Epithelial cell of proximal tubule (primary cell): Measurements from ENCODE around the gene C16orf46. TPM values are rescaled to one million over a fixed set of nuclear protein-coding genes. Genes with fewer than 3 reads are reported as not detected.

Experiments used
- DNase-seq: peaks from one replicate; pipeline ENCODE4 v3.0.0-alpha.2; 2011; ENCODE audit warnings: low read depth
- H3K4me3 ChIP-seq: 2 replicates; pipeline ENCODE4 v1.5.1; 2011; ENCODE audit warnings: low read depth, mild to moderate bottlenecking, low read length
- total RNA-seq: library from RNA; depleted of rRNA; stranded (reverse); fragments of >200 nt; gene quantifications from 2 replicates; pipeline ENCODE4 v1.2.3, GENCODE V29; 2015
- TF ChIP-seq, protein P1 (sequence below): conservative IDR thresholded peaks from 2 replicates; pipeline ENCODE4 v1.5.1; 2012; ENCODE audit warnings: low read depth, mild to moderate bottlenecking, low read length

The C16orf46 gene
- total RNA-seq, 1 donor from 2014 or later: 0.35 TPM

DNA sequence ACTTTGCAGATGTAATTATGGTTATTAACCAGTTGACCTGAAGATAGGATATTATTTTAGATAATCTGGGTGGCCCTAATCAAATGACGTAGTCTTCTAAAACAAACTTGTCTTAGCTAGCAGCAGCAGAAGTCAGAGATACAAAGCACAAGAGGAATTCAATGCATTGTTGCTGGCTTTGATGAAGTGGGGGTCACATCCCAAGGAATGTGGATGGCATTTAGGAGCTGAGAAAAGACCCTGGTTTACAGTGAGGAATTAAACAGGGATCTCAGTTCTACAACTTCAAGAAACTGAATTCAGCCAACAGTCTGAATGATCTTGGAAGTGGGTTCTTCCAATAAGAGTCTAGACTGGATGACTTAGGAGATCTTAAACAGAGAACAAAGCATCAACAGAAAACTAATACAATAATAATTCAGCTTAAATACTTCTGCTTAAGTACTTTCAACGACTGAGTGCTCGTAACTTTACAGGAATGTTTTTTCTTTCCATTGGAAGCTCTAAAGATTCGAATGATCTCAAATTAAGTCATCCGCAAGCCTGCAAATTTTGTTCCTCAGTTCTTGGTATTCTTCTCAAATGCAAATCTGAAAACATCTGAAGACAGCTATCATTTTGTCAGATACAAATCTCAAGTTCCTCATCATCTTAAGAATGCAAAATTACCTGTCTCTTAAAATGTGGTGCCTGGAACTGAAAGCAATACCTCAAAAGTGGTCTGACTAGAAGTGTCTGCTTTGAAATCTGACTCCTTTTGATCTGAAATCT, 3.3 kb downstream of the C16orf46 start:
- TF ChIP-seq, protein P1, sequence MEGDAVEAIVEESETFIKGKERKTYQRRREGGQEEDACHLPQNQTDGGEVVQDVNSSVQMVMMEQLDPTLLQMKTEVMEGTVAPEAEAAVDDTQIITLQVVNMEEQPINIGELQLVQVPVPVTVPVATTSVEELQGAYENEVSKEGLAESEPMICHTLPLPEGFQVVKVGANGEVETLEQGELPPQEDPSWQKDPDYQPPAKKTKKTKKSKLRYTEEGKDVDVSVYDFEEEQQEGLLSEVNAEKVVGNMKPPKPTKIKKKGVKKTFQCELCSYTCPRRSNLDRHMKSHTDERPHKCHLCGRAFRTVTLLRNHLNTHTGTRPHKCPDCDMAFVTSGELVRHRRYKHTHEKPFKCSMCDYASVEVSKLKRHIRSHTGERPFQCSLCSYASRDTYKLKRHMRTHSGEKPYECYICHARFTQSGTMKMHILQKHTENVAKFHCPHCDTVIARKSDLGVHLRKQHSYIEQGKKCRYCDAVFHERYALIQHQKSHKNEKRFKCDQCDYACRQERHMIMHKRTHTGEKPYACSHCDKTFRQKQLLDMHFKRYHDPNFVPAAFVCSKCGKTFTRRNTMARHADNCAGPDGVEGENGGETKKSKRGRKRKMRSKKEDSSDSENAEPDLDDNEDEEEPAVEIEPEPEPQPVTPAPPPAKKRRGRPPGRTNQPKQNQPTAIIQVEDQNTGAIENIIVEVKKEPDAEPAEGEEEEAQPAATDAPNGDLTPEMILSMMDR: no peak
- H3K4me3 ChIP-seq: no peak overlapping the region
- no peak for DNase-seq

DNA sequence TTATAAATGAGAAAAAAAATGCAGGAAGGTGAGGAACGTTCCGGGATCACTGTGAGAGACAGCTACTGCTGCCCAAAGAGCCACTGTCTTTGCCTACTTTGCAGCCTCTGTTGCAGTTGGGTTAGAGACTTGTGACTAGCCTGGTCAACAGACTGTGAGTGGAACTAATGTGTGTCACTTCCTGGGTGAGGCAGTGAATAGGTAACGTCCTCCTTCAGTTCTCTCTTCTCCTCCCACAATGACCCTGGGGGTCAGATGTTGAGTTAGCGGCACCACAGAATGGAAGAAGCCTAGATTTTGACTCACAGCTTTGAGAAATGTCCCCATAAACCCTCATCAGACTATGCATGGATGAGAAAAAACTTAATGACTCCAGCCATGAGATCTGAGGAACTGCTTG, 5.2 kb downstream of the C16orf46 start:
- no peak overlapping the region for H3K4me3 ChIP-seq
- TF ChIP-seq, protein P1: no peak
- DNase-seq: peak; percentile 71

DNA sequence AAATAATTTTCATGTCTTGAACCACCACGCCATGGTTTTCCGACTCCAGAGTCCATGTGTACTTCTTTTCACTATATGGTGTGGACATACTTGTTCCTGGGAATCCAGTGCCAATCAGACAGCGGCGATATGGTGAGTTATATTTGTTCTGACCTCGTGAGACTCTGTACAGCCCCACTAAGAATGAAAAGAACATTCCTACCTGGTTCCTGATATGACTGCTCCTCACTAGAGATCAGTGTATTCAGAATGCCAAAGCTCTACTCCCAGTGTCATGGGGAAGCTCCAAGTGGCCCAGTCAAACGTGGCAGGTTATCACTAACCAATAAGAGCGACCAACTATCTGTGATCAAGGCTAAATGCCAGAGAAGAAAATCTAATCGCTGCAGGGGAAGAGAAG, 6.1 kb downstream of the C16orf46 start:
- no peak overlapping the region for H3K4me3 ChIP-seq
- TF ChIP-seq, protein P1: no peak
- no peak for DNase-seq

DNA sequence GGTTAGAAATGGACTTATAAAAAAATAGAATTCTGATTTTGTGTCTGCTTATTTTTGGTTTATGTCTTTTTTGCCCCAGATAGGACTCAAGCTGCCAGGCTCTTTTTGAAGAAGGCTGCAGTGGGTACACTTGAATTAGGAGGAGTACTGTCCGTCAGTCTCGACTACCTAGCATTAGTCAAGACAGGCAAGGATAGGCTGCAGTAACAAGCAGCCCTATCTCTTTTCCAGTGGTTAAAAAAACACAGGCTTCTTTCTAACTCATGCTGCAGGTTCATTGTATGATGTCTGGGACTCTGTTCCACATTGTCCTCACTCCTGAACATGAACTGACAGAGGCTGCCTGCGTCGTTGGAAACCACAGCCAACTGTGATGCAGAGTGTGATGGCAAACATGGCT, 8.0 kb downstream of the C16orf46 start:
- TF ChIP-seq, protein P1: no peak
- no peak for DNase-seq
- H3K4me3 ChIP-seq: no peak overlapping the region

DNA sequence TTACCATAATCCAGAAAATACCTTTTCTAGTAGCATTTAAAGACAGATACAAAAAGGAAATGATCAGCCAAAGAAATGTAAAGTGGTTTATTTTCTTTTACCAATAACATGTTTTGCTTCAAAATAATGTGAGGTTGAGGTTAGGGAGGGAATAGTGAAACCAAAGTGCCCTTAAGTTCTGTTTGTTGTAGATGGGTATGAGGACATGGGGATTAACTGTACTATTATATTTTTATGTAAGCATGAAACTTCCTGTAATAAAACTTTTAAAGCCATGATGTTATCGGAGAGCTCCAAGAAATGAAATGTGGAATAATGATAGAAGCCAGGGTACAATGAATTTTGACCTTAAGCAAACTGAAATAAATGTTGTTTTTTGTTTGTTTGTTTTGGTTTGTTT, 9.9 kb downstream of the C16orf46 start:
- no peak overlapping the region for H3K4me3 ChIP-seq
- DNase-seq: no peak
- TF ChIP-seq, protein P1: no peak

DNA sequence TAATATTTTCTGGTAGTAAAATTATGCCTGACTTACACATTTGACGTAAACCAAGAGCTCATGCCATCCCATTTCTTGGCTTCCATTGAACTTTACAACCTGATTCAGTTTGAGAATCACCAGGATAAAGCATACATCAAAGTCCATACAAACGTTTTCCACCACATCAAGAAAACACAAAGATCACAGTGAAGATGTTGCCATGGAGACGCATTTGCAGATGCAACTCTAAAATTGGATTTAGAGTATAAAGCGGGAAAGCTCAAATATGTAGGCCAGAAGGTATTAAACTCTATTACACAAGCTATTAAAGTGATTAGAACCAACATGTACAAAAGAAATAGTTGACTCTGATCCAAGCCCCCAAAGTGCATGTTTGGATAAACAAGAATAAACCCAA, 10.4 kb downstream of the C16orf46 start:
- no peak for DNase-seq
- TF ChIP-seq, protein P1: no peak
- no peak overlapping the region for H3K4me3 ChIP-seq
